Epithelial cell of esophagus (primary cell): ENCODE results near the gene USPL1.

ENCODE experiments used
- DNase-seq: peaks from one replicate; pipeline ENCODE4 v3.0.0; 2010; ENCODE audit warnings: low read depth
- H3K4me3 ChIP-seq: 2 replicates; pipeline ENCODE4 v1.5.1; 2011; ENCODE audit warnings: mild to moderate bottlenecking, low read length, control low read depth
- CTCF ChIP-seq: IDR thresholded peaks from 2 replicates; pipeline ENCODE4 v1.5.1; 2011; ENCODE audit warnings: low read depth, mild to moderate bottlenecking, low read length, control low read depth, inconsistent platforms; ENCODE audit not compliant: insufficient read depth; ENCODE audit errors: missing control alignments

USPL1 gene

GRCh38 chr13:30652746-30653386 lies 35.1 kb downstream of the USPL1 start:
- no peak for TF ChIP-seq CTCF
- no peak for DNase-seq
- H3K4me3 ChIP-seq, result no peak overlapping the region

GRCh38 chr13:30654430-30654829 lies 36.7 kb downstream of the USPL1 start:
- no peak overlapping the region for H3K4me3 ChIP-seq
- no peak for DNase-seq
- TF ChIP-seq CTCF, result no peak

- H3K4me3 ChIP-seq, result no peak overlapping the region
- DNase-seq, result no peak
- no peak for TF ChIP-seq CTCF
Observed at GRCh38 chr13:30656178-30656577, 38.5 kb downstream of the USPL1 start.

GRCh38 chr13:30659980-30660379 lies 42.3 kb downstream of the USPL1 start:
- no peak overlapping the region for H3K4me3 ChIP-seq
- TF ChIP-seq CTCF, result no peak
- no peak for DNase-seq

GRCh38 chr13:30660796-30661195 lies 43.1 kb downstream of the USPL1 start:
- no peak for TF ChIP-seq CTCF
- H3K4me3 ChIP-seq, result no peak overlapping the region
- DNase-seq, result no peak

GRCh38 chr13:30664689-30665275 lies 47.1 kb downstream of the USPL1 start:
- no peak for TF ChIP-seq CTCF
- no peak for DNase-seq
- no peak overlapping the region for H3K4me3 ChIP-seq

- DNase-seq, result no peak
- no peak for TF ChIP-seq CTCF
- H3K4me3 ChIP-seq, result no peak overlapping the region
Observed at GRCh38 chr13:30665638-30666037, 47.9 kb downstream of the USPL1 start.
